Naive thymus-derived CD8-positive, alpha-beta T cell (primary cell): Measurements from ENCODE around the gene RERE. TPM values are rescaled to one million over a fixed set of nuclear protein-coding genes. Genes with fewer than 3 reads are reported as not detected.
A peak's percentile ranks its signal among the peaks of the same experiment; 100 is the strongest.

Experiments used
- ATAC-seq, 2 donors: fragments of 150-1000 bp; cut with Tn5 transposase in 1 of 2; sonication (Bioruptor Pico), chemical (Tn5 transposase) in 1 of 2; 1 replicate in 1 of 2; 2 replicates in 1 of 2; pipeline ENCODE4 v1.10.0; 2021; ENCODE audit warnings: mild to moderate bottlenecking in 2 of 2, moderate library complexity in 2 of 2
- POLR2A ChIA-PET: fragments of 350-600 bp; sonication (Branson Sonifier 250); formaldehyde crosslinking; loops from one replicate; lab custom pipeline; 2021; ENCODE audit warnings: antibody characterized with exemption; lab: Charles Lee
- DNase-seq, 10 donors: peaks; one replicate each; pipeline versions ENCODE4 v3.0.0 to v3.0.0-alpha.2; 2020 to 2022
- H3K27ac Mint-ChIP-seq, 10 donors: one replicate each; pipeline ENCODE4 v1.8.0; 2020 to 2022; ENCODE audit warnings: mild to moderate bottlenecking in 10 of 10, mixed read lengths in 10 of 10, moderate library complexity in 4 of 10, inconsistent platforms in 1 of 10
- H3K27me3 Mint-ChIP-seq, 5 donors: one replicate each; pipeline ENCODE4 v1.8.0; 2021 to 2022; ENCODE audit warnings: mixed read lengths in 5 of 5
- H3K36me3 Mint-ChIP-seq, 3 donors: one replicate each; pipeline ENCODE4 v1.8.0; 2020 to 2022; ENCODE audit warnings: mixed read lengths in 3 of 3, mild to moderate bottlenecking in 2 of 3, inconsistent platforms in 1 of 3
- H3K4me1 Mint-ChIP-seq, 4 donors: one replicate each; pipeline ENCODE4 v1.8.0; 2021 to 2022; ENCODE audit warnings: mixed read lengths in 4 of 4
- H3K4me3 Mint-ChIP-seq, 10 donors: one replicate each; pipeline ENCODE4 v1.8.0; 2020 to 2022; ENCODE audit warnings: mild to moderate bottlenecking in 10 of 10, mixed read lengths in 10 of 10, moderate library complexity in 6 of 10, inconsistent platforms in 1 of 10
- H3K9me3 Mint-ChIP-seq, 9 donors: one replicate each; pipeline ENCODE4 v1.8.0; 2020 to 2022; ENCODE audit warnings: mixed read lengths in 9 of 9, mild to moderate bottlenecking in 3 of 9, inconsistent platforms in 1 of 9, moderate library complexity in 1 of 9
- polyA plus RNA-seq, 3 donors: library from polyadenylated mRNA; unstranded; fragments of 300-500 nt; fragmentation: Illumina TruSeq; gene quantifications; one replicate each; pipeline ENCODE4 v1.2.3, GENCODE V29; 2021
- total RNA-seq, 8 experiments: library from RNA in 2 of 8; stranded (reverse) in 2 of 8; gene quantifications; one replicate each; pipeline ENCODE4 v1.2.3 and lab custom pipeline; 2021 to 2026

Gene RERE
- total and polyA plus RNA-seq, 5 experiments from 2014 or later: 4.1 to 84.2 (median 8.8) TPM

DNA sequence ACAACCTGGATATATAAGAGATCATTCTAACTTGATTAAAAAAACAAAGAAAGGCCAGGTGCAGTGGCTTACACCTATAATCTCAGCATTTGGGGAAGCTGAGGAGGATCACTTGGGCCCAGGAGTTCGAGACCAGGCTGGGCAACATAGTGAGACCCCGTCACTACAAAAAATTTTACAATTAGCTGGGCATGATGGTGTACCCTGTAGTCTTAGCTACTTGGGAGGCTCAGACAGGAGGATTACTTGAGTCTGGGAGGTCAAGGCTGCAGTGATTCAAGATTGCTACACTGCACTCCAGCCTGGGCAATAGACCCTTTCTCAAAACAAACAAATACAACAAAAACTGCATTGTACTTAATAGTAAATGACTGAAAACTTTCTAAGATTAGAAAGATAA, 330.2 kb downstream of the RERE start:
- Mint-ChIP-seq H3K9me3 (no peaks in the 10 kb centered on the region), H3K4me3 (no peak overlapping the region), H3K27me3 (no peaks in the 10 kb centered on the region), H3K4me1 (peaks cover 2 to 15% (median 8%) of the 10 kb centered on the region in 4 donors), H3K36me3 (peaks cover 0 to 50% (median 10%) of the 10 kb centered on the region in 3 donors), H3K27ac (no peak overlapping the region)
- ATAC-seq: no peak
- DNase-seq: no peak
- POLR2A ChIA-PET: no interaction called here

DNA sequence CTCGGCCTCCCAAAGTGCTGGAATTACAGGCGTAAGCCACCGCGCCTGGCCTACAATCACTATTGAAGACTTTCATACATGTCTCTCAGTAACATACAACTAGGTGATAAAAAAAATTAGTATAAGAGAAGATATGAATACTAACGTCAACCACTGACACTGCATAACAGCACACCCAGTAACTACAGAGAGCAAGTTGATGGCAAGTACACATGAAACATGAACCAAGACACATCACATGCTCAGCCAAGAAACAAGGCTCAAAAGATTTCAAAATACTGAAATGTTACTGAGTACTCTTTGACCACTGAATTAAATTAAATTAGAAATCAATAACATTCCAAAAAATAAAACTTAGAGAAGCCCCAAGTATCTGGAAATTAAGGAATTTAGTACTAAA, 331.4 kb downstream of the RERE start:
- no peak overlapping the region for H3K4me3 Mint-ChIP-seq
- no peaks in the 10 kb centered on the region for H3K9me3 Mint-ChIP-seq
- H3K4me1 Mint-ChIP-seq: peaks cover 0 to 13% (median 3%) of the 10 kb centered on the region in 4 donors
- ATAC-seq (no peak), DNase-seq (no peak)
- H3K36me3 Mint-ChIP-seq: peaks cover 0 to 42% (median 8%) of the 10 kb centered on the region in 3 donors
- H3K27me3 Mint-ChIP-seq: no peaks in the 10 kb centered on the region
- POLR2A ChIA-PET: no interaction called here
- H3K27ac Mint-ChIP-seq: no peak overlapping the region

DNA sequence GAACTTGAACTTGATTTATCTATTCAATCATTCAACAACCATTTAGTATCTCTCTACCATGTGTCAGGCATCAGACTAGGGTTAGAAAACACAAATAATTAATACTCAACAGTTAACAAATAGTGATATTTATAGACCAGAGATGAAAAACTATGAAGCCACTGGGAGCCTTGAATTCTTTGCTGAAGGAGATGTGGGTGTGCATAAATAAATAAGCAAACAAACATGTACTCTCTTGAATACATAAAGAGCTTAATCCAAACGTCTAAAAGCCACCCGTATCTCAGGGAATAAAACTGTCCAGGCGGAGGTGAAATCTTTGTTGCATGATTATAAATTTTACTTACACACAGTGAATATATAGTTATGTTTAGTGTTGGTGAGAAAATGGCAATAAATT, 333.9 kb downstream of the RERE start:
- H3K9me3 Mint-ChIP-seq: no peaks in the 10 kb centered on the region
- DNase-seq: no peak
- ATAC-seq: no peak
- no peaks in the 10 kb centered on the region for H3K27me3 Mint-ChIP-seq
- H3K4me1 Mint-ChIP-seq: peaks cover 0 to 13% (median 4%) of the 10 kb centered on the region in 4 donors
- POLR2A ChIA-PET: no interaction called here
- peak overlapping the region in 1 of 10 donors; percentile 0 for H3K27ac Mint-ChIP-seq
- peaks cover 0 to 30% (median 0%) of the 10 kb centered on the region in 3 donors for H3K36me3 Mint-ChIP-seq
- H3K4me3 Mint-ChIP-seq: no peak overlapping the region

DNA sequence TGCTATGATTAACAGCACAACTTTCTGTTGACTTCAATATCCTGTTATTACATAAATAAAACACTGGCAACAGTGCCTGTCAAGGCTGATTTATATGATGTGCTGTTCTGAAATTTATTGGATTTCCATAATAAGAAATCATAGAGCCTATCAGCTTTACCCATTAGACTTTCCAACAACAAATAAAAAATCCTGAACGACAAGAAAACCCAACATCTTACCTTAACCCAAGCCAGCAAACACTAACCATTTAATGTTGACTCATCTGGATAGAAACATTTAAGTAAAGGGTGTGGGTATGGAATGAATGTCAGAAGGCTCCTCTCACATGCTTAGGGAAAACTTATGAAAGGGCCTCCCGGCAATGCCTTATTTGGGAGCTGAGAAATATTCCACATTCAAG, 334.5 kb downstream of the RERE start:
- Mint-ChIP-seq H3K4me3 (no peak overlapping the region), H3K36me3 (peaks cover 0 to 28% (median 0%) of the 10 kb centered on the region in 3 donors), H3K27ac (peak overlapping the region in 1 of 10 donors; percentile 0), H3K27me3 (no peaks in the 10 kb centered on the region), H3K4me1 (peaks cover 4 to 18% (median 9%) of the 10 kb centered on the region in 4 donors), H3K9me3 (no peaks in the 10 kb centered on the region)
- ATAC-seq (no peak), DNase-seq (no peak)
- POLR2A ChIA-PET: interaction anchor here (0.7 kb wide), 3 partner anchors 44 to 368 kb away, joined by 3 to 8 read pairs (median 4); no protein-coding TSS in a partner anchor

DNA sequence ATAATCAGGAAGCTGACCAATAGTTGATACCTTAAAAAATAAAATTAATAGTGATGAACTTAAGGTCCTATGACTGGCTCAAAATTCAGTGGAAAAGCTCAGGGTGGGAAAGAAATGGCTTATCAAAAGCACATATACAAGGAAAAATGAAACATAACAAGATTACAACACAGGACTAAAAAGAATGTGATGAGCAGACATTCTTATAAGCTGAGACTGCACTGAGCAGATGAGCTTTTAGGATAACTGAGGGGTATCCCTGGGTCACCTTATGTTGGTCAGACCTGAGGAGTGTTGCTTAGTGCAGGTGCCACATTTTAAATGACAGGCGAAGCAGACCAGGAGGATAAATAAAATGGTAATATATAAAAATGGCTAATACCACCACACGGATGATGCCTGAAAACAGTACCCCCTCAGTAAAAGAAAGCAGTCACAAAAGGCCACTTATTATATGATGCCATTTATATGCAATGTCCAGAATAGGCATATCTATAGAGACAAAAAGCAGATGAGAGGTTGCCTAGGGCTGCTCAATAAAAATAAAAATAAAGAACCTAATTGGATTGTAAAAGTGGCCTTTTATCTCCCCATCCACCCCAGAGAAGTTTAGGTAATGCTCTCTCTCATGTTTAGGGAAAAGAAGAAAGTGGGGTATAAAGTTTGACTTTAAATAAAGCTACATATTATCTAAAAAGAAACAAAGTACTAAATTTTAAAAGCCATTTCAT, 335.6 kb downstream of the RERE start:
- Mint-ChIP-seq H3K27me3 (no peaks in the 10 kb centered on the region), H3K9me3 (no peaks in the 10 kb centered on the region), H3K36me3 (peaks cover 0 to 21% (median 0%) of the 10 kb centered on the region in 3 donors), H3K27ac (no peak overlapping the region), H3K4me1 (peaks cover 7 to 22% (median 15%) of the 10 kb centered on the region in 4 donors), H3K4me3 (no peak overlapping the region)
- DNase-seq: no peak
- ATAC-seq: no peak
- POLR2A ChIA-PET: no interaction called here

- H3K27ac Mint-ChIP-seq: no peak overlapping the region
- DNase-seq (no peak), ATAC-seq (no peak)
- H3K27me3 Mint-ChIP-seq: no peaks in the 10 kb centered on the region
- peaks cover 0 to 7% (median 0%) of the 10 kb centered on the region in 3 donors for H3K36me3 Mint-ChIP-seq
- H3K4me3 Mint-ChIP-seq: no peak overlapping the region
- H3K9me3 Mint-ChIP-seq: no peaks in the 10 kb centered on the region
- POLR2A ChIA-PET: no interaction called here
- peaks cover 6 to 27% (median 18%) of the 10 kb centered on the region in 4 donors for H3K4me1 Mint-ChIP-seq
These were observed 338.9 kb downstream of the RERE start for GRCh38 chr1:8478566-8478965.

DNA sequence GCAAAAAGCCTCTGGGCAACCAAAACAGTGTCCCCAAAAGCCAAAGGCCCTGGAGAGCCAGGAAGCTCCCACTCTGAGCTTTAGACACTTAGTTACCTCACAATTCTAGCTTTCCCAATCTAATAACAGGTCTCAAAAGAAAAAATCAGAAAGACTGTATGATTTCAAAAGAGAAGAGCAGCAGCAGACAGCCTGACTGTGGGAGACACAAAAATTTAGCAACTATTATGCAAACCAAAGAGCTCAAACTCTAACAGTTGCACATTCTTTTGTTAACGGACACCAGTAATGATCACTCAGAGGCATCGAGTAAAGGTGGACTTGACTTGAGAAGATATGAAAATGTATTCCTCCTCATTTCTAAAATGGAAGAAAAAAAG, 339.5 kb downstream of the RERE start:
- no peaks in the 10 kb centered on the region for H3K27me3 Mint-ChIP-seq
- POLR2A ChIA-PET: no interaction called here
- H3K36me3 Mint-ChIP-seq: peaks cover 0 to 4% (median 0%) of the 10 kb centered on the region in 3 donors
- H3K27ac Mint-ChIP-seq: peak overlapping the region in 4 of 10 donors; percentile 11 to 53 (median 34)
- DNase-seq (no peak), ATAC-seq (no peak)
- no peaks in the 10 kb centered on the region for H3K9me3 Mint-ChIP-seq
- peaks cover 8 to 33% (median 24%) of the 10 kb centered on the region in 4 donors for H3K4me1 Mint-ChIP-seq
- H3K4me3 Mint-ChIP-seq: no peak overlapping the region

GRCh38 chr1:8477166-8477982, 340.1 kb downstream of the RERE start:
- H3K36me3 Mint-ChIP-seq: peaks cover 0 to 4% (median 0%) of the 10 kb centered on the region in 3 donors
- POLR2A ChIA-PET: no interaction called here
- H3K4me3 Mint-ChIP-seq: no peak overlapping the region
- H3K27me3 Mint-ChIP-seq: no peaks in the 10 kb centered on the region
- H3K4me1 Mint-ChIP-seq: peaks cover 12 to 39% (median 30%) of the 10 kb centered on the region in 4 donors
- ATAC-seq (no peak), DNase-seq (no peak)
- peak overlapping the region in 3 of 10 donors; percentile 13 to 35 (median 20) for H3K27ac Mint-ChIP-seq
- H3K9me3 Mint-ChIP-seq: no peaks in the 10 kb centered on the region

- no peak overlapping the region for H3K4me3 Mint-ChIP-seq
These were observed 341.4 kb downstream of the RERE start for GRCh38 chr1:8476006-8476405.

GRCh38 chr1:8474369-8474768, 343.1 kb downstream of the RERE start:
- ATAC-seq (no peak), DNase-seq (no peak)
- H3K9me3 Mint-ChIP-seq: no peaks in the 10 kb centered on the region
- H3K27me3 Mint-ChIP-seq: no peaks in the 10 kb centered on the region
- H3K4me3 Mint-ChIP-seq: no peak overlapping the region
- H3K27ac Mint-ChIP-seq: peak overlapping the region in 1 of 10 donors; percentile 43
- H3K4me1 Mint-ChIP-seq: peaks cover 13 to 43% (median 35%) of the 10 kb centered on the region in 4 donors
- POLR2A ChIA-PET: no interaction called here
- peaks cover 0 to 1% (median 0%) of the 10 kb centered on the region in 3 donors for H3K36me3 Mint-ChIP-seq

More at GRCh38 chr1:8476006-8476405, 341.4 kb downstream of the RERE start:
- Mint-ChIP-seq H3K27ac (peak overlapping the region in 1 of 10 donors; percentile 66), H3K9me3 (no peaks in the 10 kb centered on the region), H3K27me3 (no peaks in the 10 kb centered on the region), H3K4me1 (peaks cover 13 to 43% (median 35%) of the 10 kb centered on the region in 4 donors), H3K36me3 (peaks cover 0 to 4% (median 0%) of the 10 kb centered on the region in 3 donors)
- POLR2A ChIA-PET: no interaction called here
- DNase-seq (no peak), ATAC-seq (no peak)

- H3K4me1 Mint-ChIP-seq: peaks cover 11 to 43% (median 35%) of the 10 kb centered on the region in 4 donors
- no peak overlapping the region for H3K27ac Mint-ChIP-seq
- H3K9me3 Mint-ChIP-seq: no peaks in the 10 kb centered on the region
- no peaks in the 10 kb centered on the region for H3K27me3 Mint-ChIP-seq
- no peaks in the 10 kb centered on the region for H3K36me3 Mint-ChIP-seq
- DNase-seq (no peak), ATAC-seq (no peak)
- no peak overlapping the region for H3K4me3 Mint-ChIP-seq
- POLR2A ChIA-PET: no interaction called here
These were observed 343.5 kb downstream of the RERE start for GRCh38 chr1:8473891-8474300.

GRCh38 chr1:8473121-8473875, 344.1 kb downstream of the RERE start:
- Mint-ChIP-seq H3K36me3 (no peaks in the 10 kb centered on the region), H3K4me3 (no peak overlapping the region), H3K27ac (peak overlapping the region in 8 of 10 donors; percentile 15 to 60 (median 54)), H3K4me1 (peaks cover 11 to 42% (median 33%) of the 10 kb centered on the region in 4 donors), H3K9me3 (no peaks in the 10 kb centered on the region), H3K27me3 (no peaks in the 10 kb centered on the region)
- ATAC-seq: no peak
- DNase-seq: no peak
- POLR2A ChIA-PET: no interaction called here
